Measurements from ENCODE around the gene KRTAP5-5. TPM values are rescaled to one million over a fixed set of nuclear protein-coding genes. Genes with fewer than 3 reads are reported as not detected.

KRTAP5-5 gene
- total RNA-seq, 6 experiments from 2014 or later, result not detected

- H3K36me3 ChIP-seq, result no peaks in the 10 kb centered on the region
- TF ChIP-seq CTCF (IDR thresholded peaks at IDR 0.05) (no peak), POLR2A (IDR thresholded peaks at IDR 0.05) (no peak)
- no peak overlapping the region for H3K4me3 ChIP-seq
- H3K4me1 ChIP-seq, result no peaks in the 10 kb centered on the region
- no peaks in the 10 kb centered on the region for H3K9me3 ChIP-seq
- H3K27me3 ChIP-seq, result no peaks in the 10 kb centered on the region
- no peak overlapping the region for H3K27ac ChIP-seq
- no peak for ATAC-seq
- intact Hi-C loops (cut with DNase I), result no loop called here
- peak in 1 of 3 donors; percentile 53 for DNase-seq
- no CpG with 5 or more reads among the region's 15 CpGs for WGBS (ENCODE audit: insufficient coverage, low coverage, low lambda C conversion rate, missing lambda C conversion rate)
These were observed 11.5 kb downstream of the KRTAP5-5 start for GRCh38 chr11:1641096-1641495.

- DNase-seq (no peak), ATAC-seq (no peak)
- no peaks in the 10 kb centered on the region for H3K9me3 ChIP-seq
- H3K36me3 ChIP-seq, result no peaks in the 10 kb centered on the region
- H3K27me3 ChIP-seq, result no peaks in the 10 kb centered on the region
- 72% methylated on average over 8 of the region's 29 CpGs for WGBS (ENCODE audit: insufficient coverage, low coverage, low lambda C conversion rate, missing lambda C conversion rate)
- H3K4me3 ChIP-seq, result no peak overlapping the region
- no peak for TF ChIP-seq POLR2A (IDR thresholded peaks at IDR 0.05)
- no peak for TF ChIP-seq CTCF (IDR thresholded peaks at IDR 0.05)
- intact Hi-C loops (cut with DNase I), result no loop called here
- no peak overlapping the region for H3K27ac ChIP-seq
- H3K4me1 ChIP-seq, result no peaks in the 10 kb centered on the region
These were observed 12.9 kb downstream of the KRTAP5-5 start for GRCh38 chr11:1642288-1643145.

GRCh38 chr11:1643146-1643690, 13.6 kb downstream of the KRTAP5-5 start:
- WGBS (ENCODE audit: insufficient coverage, low coverage, low lambda C conversion rate, missing lambda C conversion rate), result 96% methylated on average over 3 of the region's 20 CpGs
- TF ChIP-seq CTCF (IDR thresholded peaks at IDR 0.05), result no peak
- TF ChIP-seq POLR2A (IDR thresholded peaks at IDR 0.05), result no peak
- DNase-seq (no peak), ATAC-seq (no peak)
- Histone ChIP-seq H3K9me3 (no peaks in the 10 kb centered on the region), H3K27ac (no peak overlapping the region), H3K27me3 (no peaks in the 10 kb centered on the region), H3K4me3 (no peak overlapping the region), H3K4me1 (no peaks in the 10 kb centered on the region), H3K36me3 (no peaks in the 10 kb centered on the region)
- intact Hi-C loops (cut with DNase I), result no loop called here

GRCh38 chr11:1644601-1645356, 15.2 kb downstream of the KRTAP5-5 start:
- no peaks in the 10 kb centered on the region for H3K27me3 ChIP-seq
- no peak overlapping the region for H3K4me3 ChIP-seq
- H3K27ac ChIP-seq, result no peak overlapping the region
- no peaks in the 10 kb centered on the region for H3K9me3 ChIP-seq
- H3K4me1 ChIP-seq, result no peaks in the 10 kb centered on the region
- 67% methylated on average over 10 of the region's 20 CpGs for WGBS (ENCODE audit: insufficient coverage, low coverage, low lambda C conversion rate, missing lambda C conversion rate)
- no peaks in the 10 kb centered on the region for H3K36me3 ChIP-seq
- no peak for DNase-seq
- no peak for ATAC-seq
- TF ChIP-seq CTCF (IDR thresholded peaks at IDR 0.05), result no peak
- no peak for TF ChIP-seq POLR2A (IDR thresholded peaks at IDR 0.05)
- intact Hi-C loops (cut with DNase I), result no loop called here

Measured in right lobe of liver (tissue), 6 donors.